HG03135 (cell line): Measurements from ENCODE around the gene ADGRF1.
"Not testable (repeated sequence)": the region's sequence is repeated elsewhere in the genome, so short reads cannot be mapped to it uniquely, and the experiment has no call there.

Source experiments
- ATAC-seq: cut with Tn5 transposase; IDR thresholded peaks from one replicate; pipeline ENCODE4 v1.9.1; 2021; ENCODE audit warnings: mild to moderate bottlenecking, moderate library complexity; ENCODE audit not compliant: unreplicated experiment

The ADGRF1 gene

DNA sequence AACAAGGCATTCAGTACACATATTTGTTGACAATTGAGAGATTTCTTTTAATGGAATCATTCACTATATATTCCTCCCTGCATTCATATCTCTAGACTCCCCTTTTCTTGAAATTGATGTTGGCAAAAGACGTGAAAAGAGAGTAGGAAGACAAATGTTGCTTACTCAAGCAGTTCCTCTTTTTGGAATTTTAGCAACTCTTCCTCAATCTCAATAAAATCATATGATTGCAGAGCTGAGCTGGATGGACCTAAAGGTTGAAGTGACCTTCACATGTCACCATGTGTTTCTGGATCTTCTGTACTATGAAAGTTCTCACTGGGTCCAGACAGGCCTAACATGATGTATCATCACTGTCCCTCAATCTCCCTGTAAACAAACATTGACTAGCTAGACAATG is 18.6 kb downstream of the ADGRF1 start:
- ATAC-seq = no peak

DNA sequence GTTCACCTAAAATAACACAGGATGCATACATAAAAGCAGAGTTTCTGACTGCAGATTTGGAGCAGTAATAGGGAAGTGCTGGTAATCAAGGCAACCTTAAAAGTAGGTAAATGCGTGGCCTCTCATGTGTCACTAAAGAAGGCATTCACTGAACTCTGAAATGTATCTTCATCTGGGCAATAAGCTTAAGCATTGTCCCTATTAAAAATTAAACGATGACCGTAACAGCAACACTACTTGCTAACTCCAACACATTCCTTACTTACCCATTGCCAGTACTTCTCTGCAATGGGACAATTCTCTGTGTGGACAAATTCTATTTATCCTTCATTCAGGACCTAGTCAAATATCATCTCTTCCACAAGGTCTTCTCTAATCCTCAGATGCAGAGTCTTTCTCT is 19.9 kb downstream of the ADGRF1 start:
- no peak for ATAC-seq

DNA sequence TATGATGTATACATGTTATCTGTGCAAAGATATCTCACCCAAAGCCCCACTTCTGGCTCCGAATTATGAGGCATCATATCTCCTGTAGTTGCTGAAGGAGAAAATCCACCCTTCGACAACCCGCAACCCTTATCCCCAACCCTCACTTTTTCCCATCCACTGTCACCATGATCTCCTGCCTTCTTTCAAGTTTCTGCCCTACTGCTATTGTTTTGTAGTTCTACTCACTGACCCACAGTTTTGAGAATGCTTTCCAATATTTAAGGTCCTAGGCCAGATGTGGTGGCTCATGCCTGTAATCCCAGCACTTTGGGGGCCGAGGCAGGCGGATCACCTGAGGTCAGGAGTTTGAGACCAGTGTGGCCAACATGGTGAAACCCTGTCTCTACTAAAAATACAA is 22.2 kb downstream of the ADGRF1 start:
- no peak for ATAC-seq

DNA sequence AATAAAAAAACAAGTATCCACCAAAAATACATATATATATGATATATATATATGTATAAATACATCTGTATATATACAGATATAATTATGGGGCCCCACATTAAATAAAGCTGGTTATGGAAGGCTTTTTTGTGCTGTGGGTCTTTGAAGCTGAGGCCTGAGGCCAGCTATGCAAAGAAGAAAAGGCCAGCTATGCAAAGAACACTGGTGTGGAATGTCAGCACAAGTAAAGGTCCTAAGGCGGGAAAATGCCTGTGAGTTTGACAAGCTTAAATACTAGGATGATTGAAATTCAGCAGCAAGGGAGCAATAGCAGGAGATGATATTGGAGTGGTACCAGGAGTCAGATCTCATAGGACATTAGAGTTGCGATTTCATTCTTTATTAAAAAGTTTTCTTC is 25.2 kb downstream of the ADGRF1 start:
- ATAC-seq = no peak

DNA sequence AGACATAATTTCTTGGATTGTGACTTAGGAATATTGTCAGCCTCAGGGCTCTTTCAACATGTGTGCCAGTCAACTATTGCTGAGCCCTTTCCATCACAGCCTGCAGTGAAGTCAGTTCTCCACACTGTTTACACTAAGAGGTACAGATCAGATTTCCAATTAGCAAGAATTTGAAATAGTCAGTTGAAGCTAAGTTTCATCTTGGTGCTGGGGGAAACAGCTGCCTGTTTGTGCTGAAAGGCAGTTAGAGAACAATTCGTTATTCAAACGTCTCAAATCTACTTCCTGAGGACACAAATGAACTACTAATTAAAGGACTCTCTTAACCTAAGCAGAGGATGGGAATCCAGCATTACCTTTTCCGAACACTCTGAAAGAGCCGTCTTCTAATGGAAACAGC is 25.9 kb downstream of the ADGRF1 start:
- no peak for ATAC-seq

DNA sequence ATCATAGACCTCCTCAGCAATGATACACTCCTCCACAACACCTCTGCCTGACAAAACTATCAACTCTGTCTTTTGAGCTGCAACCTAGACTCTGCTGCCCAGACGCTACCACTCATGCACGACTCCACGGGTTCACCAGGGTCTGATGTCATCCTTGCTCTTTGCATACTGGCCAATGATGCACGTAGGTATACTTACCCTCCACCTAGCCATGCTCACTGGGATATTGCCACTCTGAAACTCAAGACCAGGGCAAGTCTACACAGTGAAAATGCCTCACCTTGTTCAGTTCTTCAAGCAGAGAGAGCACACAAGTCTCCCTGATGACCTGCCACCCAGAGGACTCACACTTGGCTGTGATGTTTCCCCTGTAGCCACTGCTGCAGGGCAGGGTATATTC is 27.7 kb downstream of the ADGRF1 start:
- no peak for ATAC-seq

DNA sequence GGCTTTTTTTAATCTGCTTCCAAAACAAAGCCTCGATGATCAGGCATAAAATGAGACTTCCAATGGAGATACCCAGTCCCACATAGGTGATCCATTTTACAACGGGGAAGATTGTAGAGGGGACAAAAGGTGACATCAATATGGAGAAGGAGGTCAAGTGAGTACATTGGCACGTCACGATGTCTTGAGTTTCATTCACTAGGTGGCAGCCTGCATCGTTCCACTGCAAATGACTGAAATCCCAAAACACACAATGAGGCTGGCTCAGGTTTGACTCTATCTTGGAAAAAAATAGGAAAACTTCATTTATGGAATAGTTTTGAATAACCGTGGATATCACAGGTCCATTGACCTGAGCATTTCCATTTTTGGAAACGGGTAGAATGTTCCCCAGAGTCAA is 32.5 kb downstream of the ADGRF1 start:
- no peak for ATAC-seq

DNA sequence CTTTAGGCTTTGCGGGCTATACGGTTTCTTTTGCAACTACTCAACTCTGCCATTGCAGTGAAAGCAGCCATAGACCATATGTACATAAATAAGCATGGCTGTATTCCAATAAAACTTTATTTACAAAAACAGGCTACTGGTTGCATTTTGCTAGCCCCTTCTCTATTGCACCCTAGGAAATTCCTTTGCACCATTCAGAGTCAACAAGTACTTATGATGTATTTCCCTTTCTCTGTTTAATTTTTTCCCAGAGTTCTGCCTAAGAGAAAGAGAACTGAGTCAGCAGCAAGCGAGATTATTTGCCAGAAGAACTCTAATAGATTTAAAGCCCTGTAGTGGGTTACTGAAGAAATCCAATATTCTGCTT is 33.8 kb downstream of the ADGRF1 start:
- no peak for ATAC-seq

DNA sequence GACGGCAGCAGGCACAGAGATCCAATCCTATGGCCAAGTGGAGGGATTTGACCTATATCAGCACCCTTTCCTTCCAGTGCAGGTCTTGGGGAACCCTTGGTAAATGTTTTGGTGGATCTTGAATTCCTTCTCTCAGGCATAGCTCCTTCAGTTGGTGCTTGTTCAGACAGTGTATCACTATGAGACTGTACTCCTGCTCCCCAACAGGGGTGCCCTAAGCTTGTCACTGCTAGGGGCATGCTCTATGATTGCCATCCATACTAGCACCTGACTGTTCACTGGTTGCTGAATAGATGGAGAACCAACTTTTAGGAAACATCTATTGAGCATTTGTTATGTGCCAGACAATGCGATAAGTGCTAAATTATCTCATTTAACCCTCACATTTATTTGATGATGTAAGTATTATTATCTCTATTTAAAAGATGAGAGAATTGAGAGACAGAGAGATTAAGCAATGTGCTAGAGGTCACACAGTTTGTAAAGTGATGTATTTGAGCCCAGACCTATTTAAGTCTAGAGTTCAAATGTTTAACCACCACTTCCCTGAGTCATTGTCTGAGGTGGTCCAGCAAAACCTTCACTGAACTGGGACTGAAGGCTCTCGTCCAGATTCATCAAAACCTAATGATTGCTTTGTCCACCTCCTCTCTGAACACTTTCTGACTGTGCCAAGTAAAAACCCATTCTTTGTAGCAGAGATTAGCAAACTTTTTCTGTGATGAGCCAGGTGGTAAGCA is 34.3 kb downstream of the ADGRF1 start:
- ATAC-seq = no peak

DNA sequence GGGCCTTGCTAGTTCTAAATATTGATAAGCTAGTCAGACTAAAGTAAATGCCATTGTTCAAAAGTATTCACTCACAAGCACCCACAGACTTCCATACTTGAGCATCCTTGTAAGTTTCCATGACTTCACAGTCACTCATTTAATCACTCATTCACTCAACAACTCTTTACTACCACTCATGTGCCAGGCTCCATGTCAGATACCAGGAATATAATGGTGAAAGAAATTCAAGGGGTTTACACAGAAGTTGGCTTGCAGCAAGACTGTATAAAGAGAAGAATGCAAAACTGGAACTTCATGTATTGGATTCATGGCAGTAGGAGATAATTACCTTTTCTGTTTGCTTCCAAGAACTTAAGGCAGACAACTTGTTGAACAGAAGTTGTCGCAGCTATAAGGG is 36.6 kb downstream of the ADGRF1 start:
- ATAC-seq = no peak

DNA sequence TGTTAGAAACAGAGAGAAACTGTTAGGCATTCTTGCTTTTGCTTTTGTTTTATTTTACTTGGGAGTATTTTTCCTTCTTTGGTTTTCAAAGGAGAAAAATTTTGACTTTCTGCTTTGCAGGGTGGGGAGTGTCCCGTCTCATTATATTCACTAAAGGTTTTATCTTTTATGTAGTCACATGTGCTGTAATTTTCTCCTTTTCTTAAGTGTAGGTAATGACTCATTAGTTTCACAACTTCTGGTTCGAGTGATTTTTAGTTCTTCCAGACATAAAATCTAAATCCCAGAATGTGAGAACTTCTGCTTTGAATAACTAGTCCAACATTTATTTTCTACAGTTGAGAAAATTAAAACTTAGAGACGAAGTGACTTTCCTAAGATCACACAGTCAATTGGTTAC is 37.7 kb downstream of the ADGRF1 start:
- ATAC-seq = no peak

DNA sequence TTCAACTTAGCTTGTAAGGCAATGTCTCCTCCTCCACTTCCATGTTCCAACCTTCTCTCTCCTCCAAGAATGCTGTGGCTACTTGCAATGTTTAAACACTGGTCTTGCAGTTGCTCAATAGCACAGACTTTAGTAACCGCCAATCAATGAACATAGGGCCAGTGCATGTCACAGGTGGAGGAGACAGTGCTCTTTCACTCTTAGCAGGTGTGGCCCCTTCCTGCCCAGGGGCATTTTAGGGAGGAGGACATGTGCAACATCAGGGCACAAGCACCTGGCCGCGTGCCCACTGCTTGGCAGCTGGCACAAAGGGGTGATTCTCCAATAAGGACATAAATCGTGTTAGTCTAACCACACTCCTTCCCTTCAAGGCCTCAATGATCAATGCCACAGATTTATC is 41.3 kb downstream of the ADGRF1 start:
- ATAC-seq = no peak

DNA sequence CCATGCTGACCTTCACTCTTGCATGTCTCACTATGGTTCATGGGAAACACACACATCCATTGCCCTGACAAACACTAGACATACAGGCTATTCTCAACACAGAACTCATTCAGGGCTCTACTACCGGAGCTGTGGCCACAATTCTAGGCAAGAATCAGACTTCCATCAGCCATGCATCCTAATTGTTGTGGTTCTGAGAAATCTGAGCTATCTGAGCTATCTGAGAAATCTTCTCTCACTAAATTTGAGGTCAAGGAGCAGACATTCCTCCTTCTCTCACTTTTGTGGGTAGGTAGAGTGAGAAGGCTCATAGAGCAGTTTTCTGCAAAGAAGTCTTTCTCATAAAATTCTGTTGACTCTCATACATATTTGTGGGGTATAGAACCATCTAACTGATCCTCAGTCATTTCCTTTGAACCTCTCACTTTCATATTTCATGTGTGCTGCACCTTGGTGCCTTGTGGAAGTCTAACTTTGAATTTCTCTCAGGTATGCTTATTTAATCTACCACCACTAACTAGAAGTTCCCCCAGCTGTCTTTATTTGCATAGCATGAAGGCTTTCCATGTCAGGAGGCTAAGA is 43.6 kb downstream of the ADGRF1 start:
- no peak for ATAC-seq

DNA sequence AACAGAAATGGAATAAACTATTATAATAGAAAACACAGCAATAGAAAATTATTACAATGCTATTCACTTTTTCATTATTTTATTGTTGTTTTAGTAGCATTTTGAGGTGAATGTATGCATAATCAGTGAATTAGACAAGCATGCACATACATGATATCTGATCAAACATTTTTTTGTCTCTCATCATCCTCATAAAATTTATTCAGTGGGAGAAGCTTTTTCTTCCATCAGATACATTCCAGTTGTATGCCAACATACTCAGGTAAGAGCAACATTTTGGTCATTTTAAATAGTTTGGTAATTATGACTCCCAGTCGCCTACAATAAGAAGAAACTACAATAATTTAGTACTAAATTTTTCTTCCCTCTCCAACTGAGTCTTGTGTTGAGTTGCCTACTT is 44.5 kb downstream of the ADGRF1 start:
- ATAC-seq = no peak

DNA sequence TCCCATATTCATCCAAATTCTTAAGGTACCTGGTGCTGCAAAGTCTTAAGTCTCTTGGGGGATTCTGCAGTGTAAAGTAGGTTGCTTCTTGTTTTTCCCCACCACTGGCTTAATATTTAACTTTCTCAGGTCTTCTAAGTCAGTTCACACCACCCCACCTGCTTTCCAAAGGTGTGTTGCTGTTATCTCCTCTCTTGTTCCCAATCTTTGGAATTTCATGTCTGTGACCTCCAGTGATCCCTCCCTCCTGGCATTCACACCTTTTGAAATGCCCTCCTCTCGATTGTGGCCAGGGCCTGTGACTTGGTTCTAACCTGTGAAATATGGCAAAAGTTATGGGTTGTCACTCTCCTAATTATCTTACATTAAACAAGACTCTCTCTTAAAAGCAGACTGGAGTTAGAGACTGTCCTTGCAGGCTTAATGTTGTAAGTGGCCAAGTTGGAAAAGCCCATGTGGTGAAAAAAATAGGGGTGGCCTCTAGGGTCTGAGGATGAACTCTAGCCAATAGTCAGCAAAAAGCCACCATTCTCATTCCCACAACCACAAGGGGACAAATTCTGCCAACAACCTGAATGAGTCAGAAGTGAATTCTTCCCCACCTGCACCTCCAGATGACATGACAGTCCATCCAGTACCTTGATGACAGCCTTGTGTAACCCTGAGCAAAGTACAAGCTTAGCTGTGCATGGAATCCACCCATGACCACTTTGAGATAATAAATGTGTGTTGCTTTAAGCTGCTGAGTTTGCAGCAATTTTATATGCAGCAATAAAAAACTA is 45.1 kb downstream of the ADGRF1 start:
- no peak for ATAC-seq

DNA sequence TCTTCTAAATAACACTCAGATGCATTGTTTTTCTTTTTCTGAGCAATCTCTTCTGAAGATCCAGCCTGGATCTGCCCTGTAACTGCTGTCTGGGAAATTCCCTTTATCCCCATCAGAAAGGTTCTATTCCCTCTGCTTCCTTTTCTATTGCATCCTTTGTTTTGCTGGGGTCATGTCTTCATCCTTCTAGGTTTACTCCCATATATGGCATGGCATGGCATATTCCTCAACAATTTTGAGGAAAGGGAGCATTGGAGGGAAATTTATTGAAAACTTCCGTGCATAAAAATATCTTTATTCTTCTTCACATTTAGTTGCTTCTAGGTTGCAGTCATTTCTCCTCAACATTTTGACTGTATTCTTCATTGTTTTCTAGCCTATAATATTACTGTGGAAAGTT is 47.2 kb downstream of the ADGRF1 start:
- ATAC-seq = no peak

DNA sequence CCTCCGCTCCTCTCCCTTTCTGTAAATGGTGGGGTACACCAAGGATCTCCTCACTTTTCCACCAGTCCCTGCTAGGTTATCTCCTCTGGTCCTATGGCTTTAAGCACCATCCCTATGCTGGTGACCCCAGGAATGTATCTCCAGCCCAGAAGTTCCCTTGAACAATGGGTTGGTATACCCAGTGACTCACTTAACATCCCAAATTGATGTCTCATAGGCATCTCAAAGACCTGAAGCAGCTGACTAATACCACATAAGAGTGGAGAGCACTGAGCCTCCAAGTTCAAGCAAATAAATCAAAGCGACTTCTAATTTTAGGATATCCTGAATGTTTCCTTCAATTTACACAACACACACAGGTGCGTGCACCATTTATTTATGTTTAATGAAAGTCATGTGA is 48.3 kb downstream of the ADGRF1 start:
- no peak for ATAC-seq

DNA sequence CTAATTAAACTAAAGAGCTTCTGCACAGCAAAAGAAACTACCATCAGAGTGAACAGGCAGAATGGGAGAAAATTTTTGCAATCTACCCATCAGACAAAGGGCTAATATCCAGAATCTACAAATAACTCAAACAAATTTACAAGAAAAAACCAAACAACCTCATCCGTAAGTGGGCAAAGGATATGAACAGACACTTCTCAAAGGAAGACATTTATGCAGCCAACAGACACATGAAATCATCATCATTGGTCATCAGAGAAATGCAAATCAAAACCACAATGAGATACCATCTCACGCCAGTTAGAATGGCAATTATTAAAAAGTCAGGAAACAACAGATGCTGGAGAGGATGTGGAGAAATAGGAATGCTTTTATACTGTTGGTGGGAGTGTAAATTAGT is 49.7 kb downstream of the ADGRF1 start:
- ATAC-seq = not testable (repeated sequence)

DNA sequence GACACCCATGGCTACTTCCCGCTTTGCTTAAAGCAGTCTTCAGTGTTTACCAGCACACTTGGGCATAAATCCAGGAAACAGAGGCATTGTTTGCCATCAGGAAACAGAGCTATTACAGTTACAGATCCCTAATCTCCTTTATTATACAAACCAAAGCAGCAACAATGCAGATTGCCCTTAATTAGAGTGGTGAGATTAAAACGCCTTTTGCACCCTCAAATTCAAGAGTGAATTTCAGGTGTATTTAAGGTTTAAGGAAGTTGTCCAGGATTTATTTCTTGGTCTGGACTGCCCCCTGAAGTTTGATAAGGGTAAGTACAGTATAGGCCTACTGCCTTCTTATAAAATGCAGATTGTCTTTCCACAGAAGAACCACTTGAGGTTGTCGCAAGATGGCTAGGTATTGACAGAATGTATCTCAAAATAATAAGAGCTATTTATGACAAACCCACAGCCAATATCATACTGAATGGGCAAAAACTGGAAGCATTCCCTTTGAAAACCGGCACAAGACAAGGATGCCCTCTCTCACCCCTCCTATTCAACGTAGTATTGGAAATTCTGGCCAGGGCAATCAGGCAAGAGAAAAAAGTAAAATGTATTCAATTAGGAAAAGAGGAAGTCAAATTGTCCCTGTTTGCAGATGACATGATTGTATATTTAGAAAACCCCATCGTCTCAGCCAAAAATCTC is 51.2 kb downstream of the ADGRF1 start:
- ATAC-seq = not testable (repeated sequence)

DNA sequence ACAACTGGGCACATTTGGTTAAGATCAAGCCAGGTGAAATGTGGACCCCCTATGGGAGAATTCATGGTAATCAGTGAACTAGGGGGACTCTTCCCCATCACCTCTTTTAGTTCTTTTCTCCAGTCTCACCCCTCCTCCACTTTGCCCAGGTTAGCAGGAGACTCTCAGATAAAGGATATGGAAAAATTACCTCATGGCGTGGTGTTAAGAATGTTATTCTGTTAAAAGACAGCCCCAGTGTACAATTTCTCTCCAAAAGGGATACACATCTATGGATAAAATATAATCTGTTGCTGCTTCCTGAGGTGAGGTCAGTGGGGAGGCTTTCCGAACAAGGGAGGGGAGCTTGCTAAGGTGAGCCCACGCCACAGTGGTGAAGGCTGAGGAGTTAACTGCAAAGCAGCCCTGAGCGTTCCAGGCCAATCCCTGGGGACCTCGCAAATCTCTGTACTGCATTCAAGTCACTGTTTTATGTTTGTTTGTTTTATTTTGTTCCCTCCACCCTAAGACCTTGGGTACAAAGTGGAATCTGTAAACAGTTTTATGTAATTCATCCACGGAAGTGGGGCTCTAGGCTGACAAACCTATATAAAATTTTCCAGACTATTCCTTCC is 52.0 kb downstream of the ADGRF1 start:
- no peak for ATAC-seq

DNA sequence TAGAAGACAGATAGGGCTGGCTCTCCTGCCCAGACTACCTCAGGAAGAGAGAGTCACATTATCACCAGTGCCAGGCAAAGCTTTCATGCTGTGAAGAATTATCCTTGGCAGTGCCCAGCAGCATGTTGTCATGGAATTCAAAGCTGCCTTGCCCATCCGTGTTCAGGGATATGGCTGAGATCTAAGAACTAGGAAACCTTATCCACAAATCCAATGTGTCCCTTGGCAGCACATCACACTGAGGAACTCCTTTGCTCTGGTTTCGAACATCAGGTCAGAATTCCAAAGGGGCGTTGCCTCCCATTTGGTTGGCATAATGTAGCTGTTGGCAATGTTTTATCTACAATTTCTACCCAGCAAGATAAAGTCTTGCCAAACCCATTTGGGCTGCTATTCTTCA is 52.7 kb downstream of the ADGRF1 start:
- no peak for ATAC-seq
